Activated gamma-delta T cell (primary cell): ENCODE results near the gene ANO7.
"Not testable (repeated sequence)": the region's sequence is repeated elsewhere in the genome, so short reads cannot be mapped to it uniquely, and the experiment has no call there.

ENCODE experiments used
- DNase-seq: peaks from one replicate; lab custom pipeline; 2025; lab: John Stamatoyannopoulos, UW

Gene ANO7

GRCh38 chr2:241190291-241190981, 2.0 kb downstream of the ANO7 start:
- DNase-seq: no peak

GRCh38 chr2:241191081-241191480, 2.6 kb downstream of the ANO7 start:
- DNase-seq: no peak

- DNase-seq: no peak
Measured at GRCh38 chr2:241193271-241193670, 4.8 kb downstream of the ANO7 start.

- DNase-seq: no peak
Measured at GRCh38 chr2:241194811-241195210, 6.3 kb downstream of the ANO7 start.

- no peak for DNase-seq
Measured at GRCh38 chr2:241195506-241196130, 7.1 kb downstream of the ANO7 start.

- DNase-seq: not testable (repeated sequence)
Measured at GRCh38 chr2:241197246-241197645, 8.8 kb downstream of the ANO7 start.

GRCh38 chr2:241197947-241198346, 9.5 kb downstream of the ANO7 start:
- no peak for DNase-seq

GRCh38 chr2:241198381-241199279, 10.2 kb downstream of the ANO7 start:
- DNase-seq: no peak

GRCh38 chr2:241199286-241199685, 10.8 kb downstream of the ANO7 start:
- no peak for DNase-seq

- no peak for DNase-seq
Measured at GRCh38 chr2:241199897-241200821, 11.7 kb downstream of the ANO7 start.

- DNase-seq: no peak
Measured at GRCh38 chr2:241200822-241201395, 12.4 kb downstream of the ANO7 start.

GRCh38 chr2:241201445-241202267, 13.2 kb downstream of the ANO7 start:
- no peak for DNase-seq

GRCh38 chr2:241202268-241202585, 13.8 kb downstream of the ANO7 start:
- DNase-seq: no peak

- DNase-seq: no peak
Measured at GRCh38 chr2:241202681-241203080, 14.2 kb downstream of the ANO7 start.

- DNase-seq: no peak
Measured at GRCh38 chr2:241203218-241204009, 14.9 kb downstream of the ANO7 start.

GRCh38 chr2:241204010-241204384, 15.5 kb downstream of the ANO7 start:
- no peak for DNase-seq

GRCh38 chr2:241204490-241204889, 16.0 kb downstream of the ANO7 start:
- DNase-seq: no peak

GRCh38 chr2:241205086-241205485, 16.6 kb downstream of the ANO7 start:
- no peak for DNase-seq

GRCh38 chr2:241207151-241207550, 18.7 kb downstream of the ANO7 start:
- DNase-seq: no peak

- no peak for DNase-seq
Measured at GRCh38 chr2:241207641-241208040, 19.2 kb downstream of the ANO7 start.
